ENCODE data around the gene POMT2.

Gene POMT2

DNA sequence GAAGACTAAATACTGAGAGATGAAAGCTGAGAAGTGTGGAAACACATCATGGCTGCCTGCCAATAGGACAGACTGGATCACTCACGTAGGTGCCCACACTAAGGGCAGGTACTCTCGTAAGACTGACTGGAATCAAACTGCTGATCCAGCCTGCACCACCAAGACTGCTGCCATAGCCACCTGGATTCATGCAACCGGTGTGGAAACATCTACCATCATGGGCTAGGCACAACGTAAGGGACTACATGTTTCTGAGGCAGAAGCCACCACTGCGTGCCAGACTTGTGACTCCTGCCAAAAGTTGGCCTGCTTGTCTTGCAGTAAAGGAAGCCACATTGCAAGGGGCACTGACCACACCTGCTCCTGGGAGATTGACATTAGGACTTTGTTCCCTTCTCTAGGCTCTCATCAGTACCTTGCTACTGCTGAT is 3.8 kb downstream of the POMT2 start:
- ATAC-seq = no peak
- no peak for TF ChIP-seq CSRNP3 (CRISPR knock-in tag; IDR thresholded peaks at IDR 0.05)
- TF ChIP-seq, protein P1, sequence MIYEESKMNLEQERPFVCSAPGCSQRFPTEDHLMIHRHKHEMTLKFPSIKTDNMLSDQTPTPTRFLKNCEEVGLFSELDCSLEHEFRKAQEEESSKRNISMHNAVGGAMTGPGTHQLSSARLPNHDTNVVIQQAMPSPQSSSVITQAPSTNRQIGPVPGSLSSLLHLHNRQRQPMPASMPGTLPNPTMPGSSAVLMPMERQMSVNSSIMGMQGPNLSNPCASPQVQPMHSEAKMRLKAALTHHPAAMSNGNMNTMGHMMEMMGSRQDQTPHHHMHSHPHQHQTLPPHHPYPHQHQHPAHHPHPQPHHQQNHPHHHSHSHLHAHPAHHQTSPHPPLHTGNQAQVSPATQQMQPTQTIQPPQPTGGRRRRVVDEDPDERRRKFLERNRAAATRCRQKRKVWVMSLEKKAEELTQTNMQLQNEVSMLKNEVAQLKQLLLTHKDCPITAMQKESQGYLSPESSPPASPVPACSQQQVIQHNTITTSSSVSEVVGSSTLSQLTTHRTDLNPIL (CRISPR knock-in tag; IDR thresholded peaks at IDR 0.05; ENCODE audit: low read depth) = no peak
- TF ChIP-seq TSHZ2 (CRISPR knock-in tag; IDR thresholded peaks at IDR 0.05) = no peak
- TF ChIP-seq ARNTL (CRISPR knock-in tag; IDR thresholded peaks at IDR 0.05; ENCODE audit: borderline replicate concordance, low read depth) = no peak
- TF ChIP-seq TOX (CRISPR knock-in tag; IDR thresholded peaks at IDR 0.05; ENCODE audit: borderline replicate concordance) = no peak
- TF ChIP-seq, protein P2, sequence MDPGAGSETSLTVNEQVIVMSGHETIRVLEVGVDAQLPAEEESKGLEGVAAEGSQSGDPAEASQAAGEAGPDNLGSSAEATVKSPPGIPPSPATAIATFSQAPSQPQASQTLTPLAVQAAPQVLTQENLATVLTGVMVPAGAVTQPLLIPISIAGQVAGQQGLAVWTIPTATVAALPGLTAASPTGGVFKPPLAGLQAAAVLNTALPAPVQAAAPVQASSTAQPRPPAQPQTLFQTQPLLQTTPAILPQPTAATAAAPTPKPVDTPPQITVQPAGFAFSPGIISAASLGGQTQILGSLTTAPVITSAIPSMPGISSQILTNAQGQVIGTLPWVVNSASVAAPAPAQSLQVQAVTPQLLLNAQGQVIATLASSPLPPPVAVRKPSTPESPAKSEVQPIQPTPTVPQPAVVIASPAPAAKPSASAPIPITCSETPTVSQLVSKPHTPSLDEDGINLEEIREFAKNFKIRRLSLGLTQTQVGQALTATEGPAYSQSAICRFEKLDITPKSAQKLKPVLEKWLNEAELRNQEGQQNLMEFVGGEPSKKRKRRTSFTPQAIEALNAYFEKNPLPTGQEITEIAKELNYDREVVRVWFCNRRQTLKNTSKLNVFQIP (CRISPR knock-in tag; IDR thresholded peaks at IDR 0.05; ENCODE audit: borderline replicate concordance, low read depth) = no peak
- TF ChIP-seq ESRRG (CRISPR knock-in tag; IDR thresholded peaks at IDR 0.05) = no peak
- no peak for TF ChIP-seq TCF4 (CRISPR knock-in tag; IDR thresholded peaks at IDR 0.05; ENCODE audit: borderline replicate concordance)
- no peak for TF ChIP-seq ZFP30 (CRISPR knock-in tag; IDR thresholded peaks at IDR 0.05)

DNA sequence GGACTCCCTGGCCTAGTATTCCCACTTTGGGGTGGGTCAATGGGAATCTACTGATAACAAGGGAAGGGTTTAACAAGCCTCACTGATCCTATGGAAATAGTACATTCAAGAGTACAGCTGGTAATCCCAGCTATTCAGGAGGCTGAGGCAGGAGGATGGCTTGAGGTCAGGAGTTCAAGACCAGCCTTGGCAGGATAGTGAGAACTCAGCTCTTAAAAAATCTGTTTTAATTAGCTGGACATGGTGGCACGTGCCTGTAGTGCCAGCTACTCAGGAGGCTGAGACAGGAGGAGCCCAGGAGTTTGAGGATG is 4.5 kb downstream of the POMT2 start:
- ATAC-seq = no peak
- TF ChIP-seq GLIS3 (CRISPR knock-in tag; IDR thresholded peaks at IDR 0.05) = no peak
- TF ChIP-seq, protein P2 (CRISPR knock-in tag; IDR thresholded peaks at IDR 0.05; ENCODE audit: borderline replicate concordance, low read depth) = no peak
- no peak for TF ChIP-seq TSHZ2 (CRISPR knock-in tag; IDR thresholded peaks at IDR 0.05)
- no peak for TF ChIP-seq ZFP30 (CRISPR knock-in tag; IDR thresholded peaks at IDR 0.05)
- TF ChIP-seq OSR1 (CRISPR knock-in tag; IDR thresholded peaks at IDR 0.05) = no peak
- no peak for TF ChIP-seq ESRRG (CRISPR knock-in tag; IDR thresholded peaks at IDR 0.05)
- TF ChIP-seq ZNF565 (CRISPR knock-in tag; conservative IDR thresholded peaks at IDR 0.05; ENCODE audit: low read depth) = no peak
- TF ChIP-seq PPARA (CRISPR knock-in tag; IDR thresholded peaks at IDR 0.05; ENCODE audit: borderline replicate concordance) = no peak
- no peak for TF ChIP-seq ZC3H10 (CRISPR knock-in tag; IDR thresholded peaks at IDR 0.05)
- TF ChIP-seq ISL1 (CRISPR knock-in tag; IDR thresholded peaks at IDR 0.05) = no peak
- TF ChIP-seq CSRNP3 (CRISPR knock-in tag; IDR thresholded peaks at IDR 0.05) = no peak
- TF ChIP-seq ZFP3 (CRISPR knock-in tag; IDR thresholded peaks at IDR 0.05) = no peak
- TF ChIP-seq, protein P1 (CRISPR knock-in tag; IDR thresholded peaks at IDR 0.05; ENCODE audit: low read depth) = no peak
- TF ChIP-seq CSDC2 (CRISPR knock-in tag; IDR thresholded peaks at IDR 0.05) = no peak
- TF ChIP-seq ARNTL (CRISPR knock-in tag; IDR thresholded peaks at IDR 0.05; ENCODE audit: borderline replicate concordance, low read depth) = no peak
- TF ChIP-seq PATZ1 (CRISPR knock-in tag; IDR thresholded peaks at IDR 0.05; ENCODE audit: borderline replicate concordance) = no peak
- no peak for TF ChIP-seq TCF4 (CRISPR knock-in tag; IDR thresholded peaks at IDR 0.05; ENCODE audit: borderline replicate concordance)
- TF ChIP-seq ZNF70 (CRISPR knock-in tag; IDR thresholded peaks at IDR 0.05) = no peak
- no peak for TF ChIP-seq ZNF8 (CRISPR knock-in tag; IDR thresholded peaks at IDR 0.05)
- TF ChIP-seq SNAI2 (CRISPR knock-in tag; IDR thresholded peaks at IDR 0.05) = no peak

Data from SK-N-SH treated with all-trans-retinoic acid at 6 μM for 48 hours (cell line).